Measurements from ENCODE around the gene POMT2. TPM values are rescaled to one million over a fixed set of nuclear protein-coding genes. Genes with fewer than 3 reads are reported as not detected.

The POMT2 gene
- total and polyA plus RNA-seq, 9 donors: 6.7 to 35.3 (median 16.1) TPM

DNA sequence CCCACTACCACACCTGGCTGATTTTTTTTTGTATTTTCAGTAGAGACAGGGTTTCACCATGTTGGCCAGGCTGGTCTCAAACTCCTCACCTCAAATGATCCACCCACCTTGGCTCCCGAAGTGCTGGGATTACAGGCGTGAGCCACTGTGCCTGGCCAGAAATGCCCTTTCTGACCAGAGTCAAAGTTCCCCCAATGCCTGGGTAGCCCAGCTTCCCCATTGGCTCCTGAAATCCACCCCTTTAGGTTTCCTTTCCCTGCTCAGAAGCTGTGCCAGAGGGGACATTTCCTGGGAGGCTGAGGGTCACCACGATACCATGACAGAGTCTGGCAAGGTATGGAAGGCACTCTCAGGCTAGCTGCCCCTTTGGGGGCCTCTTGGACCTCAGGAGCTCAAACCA, 3.6 kb upstream of the POMT2 start:
- no peaks in the 10 kb centered on the region for H3K36me3 ChIP-seq
- H3K27me3 ChIP-seq: no peaks in the 10 kb centered on the region
- no peak overlapping the region for H3K4me3 ChIP-seq
- WGBS, 3 donors: 83 to 91% (median 87%) methylated on average over 3 of the region's 3 CpGs
- H3K9me3 ChIP-seq: no peaks in the 10 kb centered on the region
- DNase-seq: no peak
- H3K4me1 ChIP-seq (ENCODE audit: insufficient read depth): no peaks in the 10 kb centered on the region
- no peak overlapping the region for H3K27ac ChIP-seq
- intact Hi-C loops (cut with DNase I): loop anchor here in 2 of 4 donors (5.0 to 10.0 kb wide), 2 partner anchors 131 to 133 kb away; partner anchors contain the start of genes AHSA1 (in 2 of the 2) and VIPAS39 (in 2 of the 2)
- no peak for TF ChIP-seq EP300 (IDR thresholded peaks at IDR 0.05)
- TF ChIP-seq POLR2A (IDR thresholded peaks at IDR 0.05): no peak
- TF ChIP-seq, protein P1, sequence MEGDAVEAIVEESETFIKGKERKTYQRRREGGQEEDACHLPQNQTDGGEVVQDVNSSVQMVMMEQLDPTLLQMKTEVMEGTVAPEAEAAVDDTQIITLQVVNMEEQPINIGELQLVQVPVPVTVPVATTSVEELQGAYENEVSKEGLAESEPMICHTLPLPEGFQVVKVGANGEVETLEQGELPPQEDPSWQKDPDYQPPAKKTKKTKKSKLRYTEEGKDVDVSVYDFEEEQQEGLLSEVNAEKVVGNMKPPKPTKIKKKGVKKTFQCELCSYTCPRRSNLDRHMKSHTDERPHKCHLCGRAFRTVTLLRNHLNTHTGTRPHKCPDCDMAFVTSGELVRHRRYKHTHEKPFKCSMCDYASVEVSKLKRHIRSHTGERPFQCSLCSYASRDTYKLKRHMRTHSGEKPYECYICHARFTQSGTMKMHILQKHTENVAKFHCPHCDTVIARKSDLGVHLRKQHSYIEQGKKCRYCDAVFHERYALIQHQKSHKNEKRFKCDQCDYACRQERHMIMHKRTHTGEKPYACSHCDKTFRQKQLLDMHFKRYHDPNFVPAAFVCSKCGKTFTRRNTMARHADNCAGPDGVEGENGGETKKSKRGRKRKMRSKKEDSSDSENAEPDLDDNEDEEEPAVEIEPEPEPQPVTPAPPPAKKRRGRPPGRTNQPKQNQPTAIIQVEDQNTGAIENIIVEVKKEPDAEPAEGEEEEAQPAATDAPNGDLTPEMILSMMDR (IDR thresholded peaks at IDR 0.05): no peak

DNA sequence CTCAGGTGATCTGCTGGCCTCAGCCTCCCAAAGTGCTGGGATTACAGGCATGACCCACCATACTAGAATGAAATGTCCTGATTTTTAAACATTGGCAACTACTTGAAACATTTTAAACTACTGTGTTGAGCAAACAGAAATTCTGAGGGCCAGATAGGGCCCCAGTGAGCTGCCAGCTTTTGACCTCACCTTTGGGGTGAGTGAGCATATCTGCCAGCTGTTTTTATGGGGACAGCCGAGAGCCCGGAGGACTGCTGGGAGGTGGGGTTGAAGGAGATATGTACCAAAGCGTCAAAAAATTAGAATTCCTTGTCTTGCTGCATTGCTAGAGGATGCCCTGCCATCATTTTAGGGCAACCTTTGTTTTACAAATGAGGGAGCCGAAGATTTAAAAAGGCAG, 2.9 kb upstream of the POMT2 start:
- no peaks in the 10 kb centered on the region for H3K4me1 ChIP-seq (ENCODE audit: insufficient read depth)
- no peak overlapping the region for H3K27ac ChIP-seq
- intact Hi-C loops (cut with DNase I): loop anchor here in 2 of 4 donors (5.0 to 10.0 kb wide), 2 partner anchors 131 to 134 kb away; partner anchors contain the start of genes AHSA1 (in 2 of the 2) and VIPAS39 (in 2 of the 2)
- H3K36me3 ChIP-seq: no peaks in the 10 kb centered on the region
- no peak overlapping the region for H3K4me3 ChIP-seq
- TF ChIP-seq EP300 (IDR thresholded peaks at IDR 0.05): no peak
- no peak for TF ChIP-seq POLR2A (IDR thresholded peaks at IDR 0.05)
- TF ChIP-seq, protein P1 (IDR thresholded peaks at IDR 0.05): no peak
- 92 to 94% (median 93%) methylated on average over 4 of the region's 4 CpGs for WGBS, 3 donors
- no peaks in the 10 kb centered on the region for H3K27me3 ChIP-seq
- DNase-seq: no peak
- no peaks in the 10 kb centered on the region for H3K9me3 ChIP-seq

- Histone ChIP-seq H3K27ac (no peak overlapping the region), H3K27me3 (no peaks in the 10 kb centered on the region), H3K4me1 (ENCODE audit: insufficient read depth) (no peaks in the 10 kb centered on the region), H3K9me3 (no peaks in the 10 kb centered on the region), H3K4me3 (no peak overlapping the region), H3K36me3 (no peaks in the 10 kb centered on the region)
- no peak for DNase-seq
- intact Hi-C loops (cut with DNase I): loop anchor here in 2 of 4 donors (5.0 to 10.0 kb wide), 2 partner anchors 132 to 134 kb away; partner anchors contain the start of genes AHSA1 (in 2 of the 2) and VIPAS39 (in 2 of the 2)
- WGBS, 3 donors: 96 to 98% (median 97%) methylated on average over 5 of the region's 5 CpGs
- TF ChIP-seq POLR2A (IDR thresholded peaks at IDR 0.05) (no peak), EP300 (IDR thresholded peaks at IDR 0.05) (no peak)
- TF ChIP-seq, protein P1 (IDR thresholded peaks at IDR 0.05): no peak
Observed at GRCh38 chr14:77322951-77323350, 2.3 kb upstream of the POMT2 start.

GRCh38 chr14:77322250-77322902, 1.7 kb upstream of the POMT2 start:
- DNase-seq: no peak
- no peaks in the 10 kb centered on the region for H3K27me3 ChIP-seq
- H3K4me1 ChIP-seq (ENCODE audit: insufficient read depth): no peaks in the 10 kb centered on the region
- intact Hi-C loops (cut with DNase I): loop anchor here in 2 of 4 donors (5.0 to 10.0 kb wide), 2 partner anchors 132 to 135 kb away; partner anchors contain the start of genes AHSA1 (in 2 of the 2) and VIPAS39 (in 2 of the 2)
- H3K36me3 ChIP-seq: no peaks in the 10 kb centered on the region
- H3K27ac ChIP-seq: peak overlapping the region in 1 of 2 donors; percentile 94
- 60 to 71% (median 68%) methylated on average over 5 of the region's 5 CpGs for WGBS, 3 donors
- TF ChIP-seq, protein P1 (IDR thresholded peaks at IDR 0.05): no peak
- no peak for TF ChIP-seq POLR2A (IDR thresholded peaks at IDR 0.05)
- TF ChIP-seq EP300 (IDR thresholded peaks at IDR 0.05): no peak
- H3K4me3 ChIP-seq: peak overlapping the region; percentile 100
- no peaks in the 10 kb centered on the region for H3K9me3 ChIP-seq
